Myocyte (in vitro differentiated cells): ENCODE measurements around the gene TMEM26. TPM values are rescaled to one million over a fixed set of nuclear protein-coding genes. Genes with fewer than 3 reads are reported as not detected.

Experiments used
- total RNA-seq: library from RNA; depleted of rRNA; stranded (reverse); fragments of >200 nt; gene quantifications from 2 replicates; pipeline ENCODE4 v1.2.3, GENCODE V29; 2014

Gene TMEM26
- total RNA-seq, 1 donor from 2014 or later = 2.6 TPM

Other genes with a start within 250 kb of the TMEM26 start
- gene CABCOCO1, start 209.5 kb upstream of the TMEM26 start, total RNA-seq = 0.13 and 0.99 TPM in 2 replicates